PC-3 (cell line): Measurements from ENCODE around the gene PRDM11. TPM values are rescaled to one million over a fixed set of nuclear protein-coding genes. Genes with fewer than 3 reads are reported as not detected.

Experiments
- ATAC-seq: fragments of 200-7000 bp; cut with Tn5 transposase; 2 replicates; pipeline ENCODE4 v1.9.1; 2020; ENCODE audit warnings: mild to moderate bottlenecking, moderate library complexity
- BruUV-seq: library from RNA; stranded (reverse); fragments of 400-500 nt; replicated peaks from 2 replicates; lab custom pipeline; 2021; lab: Mats Ljungman, UMichigan
- CTCF ChIA-PET: fragments of 300-600 bp; sonication (Branson Sonifier 250); formaldehyde crosslinking; loops from one replicate; lab custom pipeline; 2022; ENCODE audit warnings: antibody characterized with exemption; lab: Charles Lee
- POLR2A ChIA-PET: fragments of 300-600 bp; sonication (Branson Sonifier 250); formaldehyde crosslinking; loops from one replicate; lab custom pipeline; 2022; ENCODE audit warnings: antibody characterized with exemption; ENCODE audit not compliant: unreplicated experiment; lab: Charles Lee
- DNase-seq: peaks from one replicate; pipeline ENCODE4 v3.0.0-alpha.2; 2015
- H2AFZ ChIP-seq: fragments of 300-600 bp; sonication (generic); 2 replicates; pipeline ENCODE4 v1.6.0; 2016; ENCODE audit warnings: antibody characterized with exemption, low read length
- H3F3A ChIP-seq: fragments of 300-600 bp; sonication (generic); one replicate; pipeline ENCODE4 v1.6.0; 2017; ENCODE audit warnings: antibody characterized with exemption, low read length, control low read depth, mild to moderate bottlenecking; ENCODE audit not compliant: unreplicated experiment
- H3K27ac ChIP-seq: fragments of 300-600 bp; sonication (generic); 2 replicates; pipeline ENCODE4 v1.5.1; 2016; ENCODE audit warnings: mild to moderate bottlenecking, low read length
- H3K27me3 ChIP-seq: fragments of 300-600 bp; sonication (generic); 2 replicates; pipeline ENCODE4 v1.6.1; 2016; ENCODE audit warnings: low read length, mixed read lengths
- H3K36me3 ChIP-seq: fragments of 300-600 bp; sonication (generic); 2 replicates; pipeline ENCODE4 v1.6.1; 2016; ENCODE audit warnings: low read depth, mixed run types, low read length, mixed read lengths
- H3K4me1 ChIP-seq: fragments of 300-600 bp; sonication (generic); 2 replicates; pipeline ENCODE4 v1.5.1; 2016; ENCODE audit warnings: low read length; ENCODE audit not compliant: insufficient read depth
- H3K4me2 ChIP-seq: fragments of 300-600 bp; sonication (generic); 2 replicates; pipeline ENCODE4 v1.6.0; 2016; ENCODE audit warnings: low read length
- H3K4me3 ChIP-seq: fragments of 300-600 bp; sonication (generic); 2 replicates; pipeline ENCODE4 v1.5.1; 2016; ENCODE audit warnings: mild to moderate bottlenecking, low read length, mixed read lengths
- H3K79me2 ChIP-seq: fragments of 300-600 bp; sonication (generic); 2 replicates; pipeline ENCODE4 v1.6.1; 2017; ENCODE audit warnings: low read length, mixed read lengths
- H3K9ac ChIP-seq: fragments of 300-600 bp; sonication (generic); 2 replicates; pipeline ENCODE4 v1.6.0; 2016; ENCODE audit warnings: mild to moderate bottlenecking, low read length
- H3K9me2 ChIP-seq: fragments of 300-600 bp; sonication (generic); replicated peaks from 2 replicates; pipeline ENCODE4 v1.6.1; 2016; ENCODE audit warnings: mixed run types, low read length, mixed read lengths
- H3K9me3 ChIP-seq: fragments of 300-600 bp; sonication (generic); 2 replicates; pipeline ENCODE4 v1.6.1; 2016; ENCODE audit warnings: low read length, mixed read lengths
- H4K20me1 ChIP-seq: fragments of 300-600 bp; sonication (generic); 2 replicates; pipeline ENCODE4 v1.6.1; 2016; ENCODE audit warnings: low read length, mixed read lengths
- CTCF ChIP-seq: fragments of 300-600 bp; sonication (generic); conservative IDR thresholded peaks from 2 replicates; pipeline ENCODE4 v1.5.1; 2017; ENCODE audit warnings: antibody characterized with exemption, low read depth, mild to moderate bottlenecking, low read length
- EZH2 ChIP-seq: fragments of 300-600 bp; sonication (generic); IDR thresholded peaks from one replicate; pipeline ENCODE4 v1.6.1; 2017; ENCODE audit warnings: antibody characterized with exemption, mild to moderate bottlenecking, low read length; ENCODE audit not compliant: unreplicated experiment
- EZH2phosphoT487 ChIP-seq: fragments of 300-600 bp; sonication (generic); IDR thresholded peaks from 2 replicates; pipeline ENCODE4 v1.6.1; 2018; ENCODE audit warnings: mild to moderate bottlenecking, antibody characterized with exemption, low read length, borderline replicate concordance
- intact Hi-C: fragments of 100-400 bp; cut with micrococcal nuclease; formaldehyde crosslinking; loops from 2 replicates; pipeline ENCODE4 v1.9.0; 2023
- total RNA-seq: library from RNA; depleted of rRNA; stranded (reverse); fragments of >200 nt; gene quantifications from 2 replicates; pipeline ENCODE4 v1.2.3, GENCODE V29; 2014

PRDM11 gene
- total RNA-seq, 1 experiment from 2014 or later = 5.0 TPM

- no peaks in the 10 kb centered on the region for H3K4me1 ChIP-seq
- CTCF ChIA-PET = interaction anchor here (0.6 kb wide), 1 partner anchor 311 kb away, joined by 8 read pairs; no protein-coding TSS in a partner anchor
- no peak for DNase-seq
Measured at GRCh38 chr11:45237711-45238315, 91.4 kb downstream of the PRDM11 start.

GRCh38 chr11:45238724-45239123 lies 92.3 kb downstream of the PRDM11 start:
- TF ChIP-seq EZH2phosphoT487 = no peak
- TF ChIP-seq EZH2 = no peak
- no peak for TF ChIP-seq CTCF
- Histone ChIP-seq H3K4me1 (no peaks in the 10 kb centered on the region), H3K36me3 (no peaks in the 10 kb centered on the region), H3F3A (no peaks in the 10 kb centered on the region), H3K4me3 (no peak overlapping the region), H2AFZ (no peak overlapping the region), H4K20me1 (no peaks in the 10 kb centered on the region), H3K27me3 (peaks cover 15% of the 10 kb centered on the region; the same call in 1 of the 2 replicates), H3K9me2 (no peaks in the 10 kb centered on the region), H3K4me2 (no peak overlapping the region), H3K79me2 (no peaks in the 10 kb centered on the region), H3K27ac (no peak overlapping the region), H3K9ac (no peak overlapping the region), H3K9me3 (no peaks in the 10 kb centered on the region)
- no TSS peak for BruUV-seq
- DNase-seq = peak; percentile 7
- no peak for ATAC-seq
- ChIA-PET CTCF (no interaction called here), POLR2A (no interaction called here)
- intact Hi-C loops = no loop called here

More at GRCh38 chr11:45237711-45238315, 91.4 kb downstream of the PRDM11 start:
- Histone ChIP-seq H3K79me2 (no peaks in the 10 kb centered on the region), H4K20me1 (no peaks in the 10 kb centered on the region), H3F3A (no peaks in the 10 kb centered on the region), H3K27ac (no peak overlapping the region), H3K36me3 (no peaks in the 10 kb centered on the region), H3K27me3 (peaks cover 15% of the 10 kb centered on the region; the same call in 1 of the 2 replicates), H3K4me3 (no peak overlapping the region), H3K9me2 (no peaks in the 10 kb centered on the region), H2AFZ (no peak overlapping the region), H3K4me2 (no peak overlapping the region), H3K9me3 (no peaks in the 10 kb centered on the region), H3K9ac (no peak overlapping the region)
- TF ChIP-seq CTCF = no peak
- TF ChIP-seq EZH2 = no peak
- TF ChIP-seq EZH2phosphoT487 = no peak
- POLR2A ChIA-PET = no interaction called here
- BruUV-seq = no TSS peak
- intact Hi-C loops = no loop called here
- no peak for ATAC-seq

- no peaks in the 10 kb centered on the region for H3K9me2 ChIP-seq
- no peak overlapping the region for H3K9ac ChIP-seq
- H4K20me1 ChIP-seq = no peaks in the 10 kb centered on the region
- H3K9me3 ChIP-seq = no peaks in the 10 kb centered on the region
- H3K36me3 ChIP-seq = no peaks in the 10 kb centered on the region
- ChIA-PET CTCF (no interaction called here), POLR2A (no interaction called here)
- no peak overlapping the region for H3K4me3 ChIP-seq
- no peaks in the 10 kb centered on the region for H3K79me2 ChIP-seq
- TF ChIP-seq CTCF = no peak
- no peak for TF ChIP-seq EZH2phosphoT487
- TF ChIP-seq EZH2 = no peak
- no peak for ATAC-seq
- H3K4me2 ChIP-seq = no peak overlapping the region
- no peak for DNase-seq
- intact Hi-C loops = no loop called here
- no peaks in the 10 kb centered on the region for H3K4me1 ChIP-seq
- H3K27ac ChIP-seq = no peak overlapping the region
- BruUV-seq = no TSS peak
- peaks cover 15% of the 10 kb centered on the region; the same call in 1 of the 2 replicates for H3K27me3 ChIP-seq
- H2AFZ ChIP-seq = no peak overlapping the region
- H3F3A ChIP-seq = no peaks in the 10 kb centered on the region
Measured at GRCh38 chr11:45239733-45240132, 93.3 kb downstream of the PRDM11 start.
